Muscle of arm (tissue), 12 donors: Measurements from ENCODE around the gene TMEM14C. TPM values are rescaled to one million over a fixed set of nuclear protein-coding genes. Genes with fewer than 3 reads are reported as not detected.
"Not testable (repeated sequence)": the region's sequence is repeated elsewhere in the genome, so short reads cannot be mapped to it uniquely, and the experiment has no call there.

Experiments
- DNase-seq: peaks from one replicate; pipeline ENCODE4 v3.0.0-alpha.2; 2013
- polyA plus RNA-seq, 12 donors: library from polyadenylated mRNA; unstranded; fragments of 120-200 nt; gene quantifications; one replicate each; pipeline ENCODE4 v1.2.1, GENCODE V29; 2013; ENCODE audit not compliant: insufficient read length in 12 of 12

TMEM14C gene
- polyA plus RNA-seq, 12 donors = 67.8 to 131 (median 110) TPM; not detected in 1

DNA sequence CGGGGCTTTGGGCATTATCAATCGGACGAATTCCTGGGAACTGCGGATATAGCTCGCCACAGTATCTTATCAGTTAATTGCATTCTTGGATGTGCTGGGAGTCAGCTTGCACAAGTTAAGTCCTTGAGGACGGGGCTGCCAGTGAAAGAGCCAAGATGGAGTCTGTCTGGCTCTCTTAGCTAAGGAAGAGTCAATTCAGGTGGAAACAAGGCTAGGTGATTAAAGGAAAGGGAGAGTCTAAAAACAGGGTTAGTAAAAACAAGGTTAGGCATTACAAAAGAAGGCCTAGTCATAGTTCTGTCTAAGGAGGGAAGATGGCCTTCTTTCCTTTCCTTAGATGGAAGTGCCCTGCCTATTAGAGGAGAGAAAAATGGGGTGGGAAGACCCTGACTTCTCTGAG is 27.7 kb downstream of the TMEM14C start:
- not testable (repeated sequence) for DNase-seq

DNA sequence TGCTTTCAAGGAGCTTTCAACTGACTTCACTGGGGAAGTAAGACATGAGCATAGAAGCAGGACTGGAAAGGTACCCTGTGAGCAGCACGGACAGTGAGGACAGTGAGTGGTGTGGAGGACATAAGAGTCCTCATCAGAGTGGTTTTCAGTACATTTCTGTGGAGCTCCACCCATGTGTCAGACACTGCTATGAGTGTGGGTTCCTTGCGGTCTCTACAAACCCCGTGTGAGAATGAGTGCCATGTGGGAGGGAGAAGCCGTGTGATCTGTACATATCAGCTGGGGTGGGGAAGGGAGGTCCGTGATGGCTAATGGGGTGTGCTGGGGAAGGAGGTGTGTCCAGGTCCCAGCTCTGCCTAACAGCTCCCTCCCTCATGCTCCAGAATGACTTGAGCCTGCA is 28.9 kb downstream of the TMEM14C start:
- not testable (repeated sequence) for DNase-seq

- DNase-seq = no peak
Observed at GRCh38 chr6:10756085-10756484, 33.2 kb downstream of the TMEM14C start.

GRCh38 chr6:10759312-10759839 is 36.5 kb downstream of the TMEM14C start:
- DNase-seq = peak; percentile 7

- DNase-seq = no peak
Observed at GRCh38 chr6:10759884-10760329, 37.0 kb downstream of the TMEM14C start.

GRCh38 chr6:10763006-10763405 is 40.1 kb downstream of the TMEM14C start:
- DNase-seq = no peak

- DNase-seq = no peak
Observed at GRCh38 chr6:10769419-10769818, 46.5 kb downstream of the TMEM14C start.

DNA sequence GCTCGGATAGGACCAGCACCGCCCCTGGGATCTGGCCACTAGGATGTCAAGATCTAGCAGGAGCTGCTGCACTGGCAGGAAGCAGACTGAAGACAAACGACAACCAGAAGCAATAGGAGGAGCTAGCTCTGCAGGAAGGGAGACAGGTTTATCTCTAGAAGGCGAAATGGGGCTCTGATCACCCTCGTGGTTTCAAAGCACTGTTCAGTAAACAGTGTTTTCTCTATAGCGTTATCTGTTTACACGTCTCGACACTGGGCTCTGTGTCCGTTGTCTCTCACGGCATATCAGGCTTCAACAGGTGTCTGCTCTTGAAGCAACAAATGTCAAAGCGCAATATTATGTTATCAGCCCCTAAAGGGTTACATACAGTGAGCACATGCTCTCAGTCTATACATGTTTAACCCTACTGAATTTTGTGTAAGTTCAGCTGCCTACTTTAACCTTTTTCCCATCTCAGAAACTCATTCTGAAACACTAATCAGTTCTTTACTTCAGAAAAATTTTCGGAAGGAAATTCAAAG is 48.6 kb downstream of the TMEM14C start:
- no peak for DNase-seq

GRCh38 chr6:10778230-10778629 is 55.4 kb downstream of the TMEM14C start:
- DNase-seq = no peak

GRCh38 chr6:10779076-10779475 is 56.2 kb downstream of the TMEM14C start:
- DNase-seq = no peak

Other genes with a start within 250 kb of the TMEM14C start
- 10 to 100 TPM in 1 of 12 donors, 1 to 10 TPM in 10, not detected in 1; 2.4 to 10.2 (median 3.6) TPM for gene GCNT2, start 201.7 kb upstream of the TMEM14C start, polyA plus RNA-seq
- 1 to 10 TPM in 10 of 12 donors, not detected in 2; 1.0 to 4.4 (median 1.7) TPM for gene C6orf52, start 28.5 kb upstream of the TMEM14C start, polyA plus RNA-seq
- 10 to 100 TPM in 11 of 12 donors, not detected in 1; 13.8 to 23.6 (median 18.3) TPM for gene PAK1IP1, start 28.1 kb upstream of the TMEM14C start, polyA plus RNA-seq
- gene TMEM14B, start 24.7 kb downstream of the TMEM14C start, polyA plus RNA-seq = 100 to 1,000 TPM in 1 of 12 donors, 10 to 100 TPM in 10, not detected in 1; 59.4 to 112 (median 76.1) TPM
- 1 to 10 TPM in 1 of 12 donors, under 1 TPM in 9, not detected in 2; 0.12 to 1.1 (median 0.48) TPM for gene MAK, start 115.5 kb downstream of the TMEM14C start, polyA plus RNA-seq
- under 1 TPM in 2 of 12 donors, not detected in 10; 0.09 TPM for gene GCM2, start 159.0 kb downstream of the TMEM14C start, polyA plus RNA-seq
- 1 to 10 TPM in 8 of 12 donors, under 1 TPM in 2, not detected in 2; 0.73 to 6.7 (median 2.0) TPM for gene SYCP2L, start 164.0 kb downstream of the TMEM14C start, polyA plus RNA-seq